ENCODE data around the gene HOXC12. TPM values are rescaled to one million over a fixed set of nuclear protein-coding genes. Genes with fewer than 3 reads are reported as not detected.

HOXC12 gene
- polyA plus RNA-seq (2012; ENCODE audit: insufficient read depth, insufficient read length, low read depth) = not detected

GRCh38 chr12:53954694-53955035, at the start of gene HOXC12:
Gene HOXC12, plus strand, starts transcription at chr12:53954903. Its CDS starts 27 bp downstream, at chr12:53954930.
- Histone ChIP-seq H3K9me3 (no peaks in the 10 kb centered on the region), H3K4me3 (ENCODE audit: low read depth, low read length) (no peak within 1 kb of the TSS), H3K36me3 (no peaks in the 10 kb centered on the region), H3K27me3 (peaks cover 100% of the 10 kb centered on the region), H3K4me1 (no peaks in the 10 kb centered on the region; the same call in 1 of the 2 replicates)
- TF ChIP-seq CTCF (IDR thresholded peaks at IDR 0.05; ENCODE audit: low read depth, low read length) = no peak
- DNase-seq = no peak

- Histone ChIP-seq H3K9me3 (no peaks in the 10 kb centered on the region), H3K4me1 (no peaks in the 10 kb centered on the region), H3K36me3 (no peaks in the 10 kb centered on the region), H3K27me3 (peaks cover 75% of the 10 kb centered on the region), H3K4me3 (ENCODE audit: low read depth, low read length) (no peak overlapping the region)
- no peak for TF ChIP-seq CTCF (IDR thresholded peaks at IDR 0.05; ENCODE audit: low read depth, low read length)
- DNase-seq = no peak
Observed at GRCh38 chr12:53907103-53907502, 47.6 kb upstream of the HOXC12 start.

GRCh38 chr12:53916788-53917655, 37.7 kb upstream of the HOXC12 start:
- Histone ChIP-seq H3K4me1 (no peaks in the 10 kb centered on the region), H3K9me3 (no peaks in the 10 kb centered on the region), H3K27me3 (peaks cover 99% of the 10 kb centered on the region), H3K36me3 (no peaks in the 10 kb centered on the region), H3K4me3 (ENCODE audit: low read depth, low read length) (no peak overlapping the region)
- TF ChIP-seq CTCF (IDR thresholded peaks at IDR 0.05; ENCODE audit: low read depth, low read length) = no peak
- DNase-seq = no peak

- Histone ChIP-seq H3K27me3 (peaks cover 100% of the 10 kb centered on the region), H3K4me3 (ENCODE audit: low read depth, low read length) (no peak overlapping the region), H3K4me1 (no peaks in the 10 kb centered on the region), H3K36me3 (no peaks in the 10 kb centered on the region), H3K9me3 (no peaks in the 10 kb centered on the region; the same call in 1 of the 2 replicates)
- no peak for TF ChIP-seq CTCF (IDR thresholded peaks at IDR 0.05; ENCODE audit: low read depth, low read length)
- DNase-seq = no peak
Observed at GRCh38 chr12:53924521-53925405, 29.9 kb upstream of the HOXC12 start.

GRCh38 chr12:53927220-53928029, 27.3 kb upstream of the HOXC12 start:
- Histone ChIP-seq H3K9me3 (no peaks in the 10 kb centered on the region; the same call in 1 of the 2 replicates), H3K4me3 (ENCODE audit: low read depth, low read length) (no peak overlapping the region), H3K4me1 (no peaks in the 10 kb centered on the region), H3K27me3 (peaks cover 100% of the 10 kb centered on the region), H3K36me3 (no peaks in the 10 kb centered on the region)
- no peak for TF ChIP-seq CTCF (IDR thresholded peaks at IDR 0.05; ENCODE audit: low read depth, low read length)
- DNase-seq = no peak
